Transverse colon (tissue), 4 donors: ENCODE results near the gene KCNQ2. TPM values are rescaled to one million over a fixed set of nuclear protein-coding genes. Genes with fewer than 3 reads are reported as not detected.

Source experiments
- DNase-seq: peaks from one replicate; pipeline ENCODE4 v3.0.0-alpha.2; 2019
- H3K27ac ChIP-seq, 4 donors: fragments of 200-600 bp; sonication (generic); 2 replicates each; pipeline ENCODE4 v1.5.1; 2016 to 2018; ENCODE audit warnings: inconsistent platforms in 4 of 4
- H3K27me3 ChIP-seq: fragments of 200-600 bp; sonication (generic); 2 replicates; pipeline ENCODE4 v1.5.1; 2017; ENCODE audit warnings: inconsistent platforms
- H3K36me3 ChIP-seq, 4 donors: fragments of 200-600 bp; sonication (generic); 2 replicates each; pipeline ENCODE4 v1.5.1; 2017 to 2019; ENCODE audit warnings: inconsistent platforms in 4 of 4
- H3K4me1 ChIP-seq, 4 donors: fragments of 200-600 bp; sonication (generic); 2 replicates each; pipeline ENCODE4 v1.5.1; 2017 to 2020; ENCODE audit warnings: inconsistent platforms in 4 of 4
- H3K4me3 ChIP-seq, 4 donors: fragments of 200-600 bp; sonication (generic); 1 replicate in 1 of 4; 2 replicates in 3 of 4; pipeline versions ENCODE4 v1.5.1 to v1.6.1; 2017 to 2019; ENCODE audit warnings: inconsistent platforms in 4 of 4
- H3K9me3 ChIP-seq, 2 donors: fragments of 200-600 bp; sonication (generic); 2 replicates each; pipeline ENCODE4 v1.5.1; 2017 to 2019; ENCODE audit warnings: inconsistent platforms in 2 of 2
- CTCF ChIP-seq, 5 experiments: fragments of 200-600 bp in 3 of 5; fragments of 450-650 bp in 2 of 5; sonication (generic) in 3 of 5; IDR thresholded peaks; 1 replicate in 2 of 5; 2 replicates in 3 of 5; pipeline ENCODE4 v1.5.1; 2016 to 2017; ENCODE audit warnings: antibody characterized with exemption in 5 of 5, inconsistent platforms in 3 of 5, mild to moderate bottlenecking in 2 of 5, moderate library complexity in 1 of 5
- EP300 ChIP-seq: sonication (generic); formaldehyde crosslinking; IDR thresholded peaks from one replicate; pipeline ENCODE4 v1.6.1; 2017; ENCODE audit warnings: antibody characterized with exemption, low read depth
- POLR2A ChIP-seq: fragments of 450-650 bp; IDR thresholded peaks from one replicate; pipeline ENCODE4 v1.6.1; 2016; ENCODE audit warnings: antibody characterized with exemption, mild to moderate bottlenecking, moderate library complexity
- POLR2AphosphoS5 ChIP-seq, 3 donors: sonication (generic); formaldehyde crosslinking; IDR thresholded peaks; one replicate each; pipeline ENCODE4 v1.6.1; 2016; ENCODE audit warnings: antibody characterized with exemption in 3 of 3
- WGBS, 2 donors: methylation state at CpG; one replicate each; pipeline ENCODE4 v1.1.5; 2018; ENCODE audit warnings: low coverage in 1 of 2; 5-methylcytosine and 5-hydroxymethylcytosine counted together
- in situ Hi-C, 4 donors: fragments of 200-750 bp; cut with MboI; loops; one replicate each; pipeline versions ENCODE4 v1.15.0 to v1.15.1; 2017; ENCODE audit warnings: low sequenced_read_pairs in 3 of 4, low pct_ligation_motif_present in 1 of 4, low pct_unique_long_range_greater_than_20kb in 1 of 4
- intact Hi-C: fragments of 100-400 bp; cut with DNase I; formaldehyde crosslinking; loops from one replicate; pipeline ENCODE4 v1.15.1; 2023; ENCODE audit warnings: low total_unique reads
- total RNA-seq, 4 donors: library from RNA; depleted of rRNA; stranded (reverse); fragments of >200 nt; gene quantifications; one replicate each; pipeline ENCODE4 v1.1.0, GENCODE V29; 2016

Gene KCNQ2
- total RNA-seq, 4 donors from 2014 or later, result 0.32 to 0.41 (median 0.37) TPM; not detected in 1

- peaks cover 18% of the 10 kb centered on the region for H3K27me3 ChIP-seq
These were observed 78.9 kb downstream of the KCNQ2 start for GRCh38 chr20:63393566-63393965.

GRCh38 chr20:63392465-63393365 is 79.7 kb downstream of the KCNQ2 start:
- Histone ChIP-seq H3K27me3 (peaks cover 18% of the 10 kb centered on the region), H3K4me1 (no peaks in the 10 kb centered on the region), H3K27ac (no peak overlapping the region), H3K9me3 (no peaks in the 10 kb centered on the region), H3K36me3 (no peaks in the 10 kb centered on the region), H3K4me3 (no peak overlapping the region)
- TF ChIP-seq POLR2AphosphoS5 (IDR thresholded peaks at IDR 0.05) (no peak), CTCF (IDR thresholded peaks at IDR 0.05) (no peak), EP300 (no peak), POLR2A (no peak)
- 67 to 87% methylated on average over 8 to 17 of the region's 17 CpGs for WGBS, 2 donors
- no peak for DNase-seq
- intact Hi-C loops (no loop called here), in situ Hi-C loops (no loop called here)

More at GRCh38 chr20:63393566-63393965, 78.9 kb downstream of the KCNQ2 start:
- Histone ChIP-seq H3K9me3 (no peaks in the 10 kb centered on the region), H3K36me3 (no peaks in the 10 kb centered on the region), H3K4me1 (no peaks in the 10 kb centered on the region), H3K4me3 (no peak overlapping the region), H3K27ac (no peak overlapping the region)
- no peak for TF ChIP-seq EP300
- no peak for TF ChIP-seq CTCF (IDR thresholded peaks at IDR 0.05)
- no peak for TF ChIP-seq POLR2A
- no peak for TF ChIP-seq POLR2AphosphoS5 (IDR thresholded peaks at IDR 0.05)
- no peak for DNase-seq
- 66% methylated on average over 11 of the region's 17 CpGs; no CpG with 5 or more reads in 1 of the 2 donors for WGBS, 2 donors
- in situ Hi-C loops, result no loop called here
- intact Hi-C loops, result no loop called here

GRCh38 chr20:63387917-63388316 is 84.5 kb downstream of the KCNQ2 start:
- DNase-seq, result no peak
- in situ Hi-C loops (no loop called here), intact Hi-C loops (no loop called here)
- Histone ChIP-seq H3K27ac (no peak overlapping the region), H3K4me1 (no peaks in the 10 kb centered on the region), H3K9me3 (peaks cover 12 to 15% of the 10 kb centered on the region in 2 donors), H3K4me3 (no peak overlapping the region), H3K36me3 (no peaks in the 10 kb centered on the region), H3K27me3 (peaks cover 5% of the 10 kb centered on the region)
- TF ChIP-seq POLR2AphosphoS5 (IDR thresholded peaks at IDR 0.05), result no peak
- no peak for TF ChIP-seq POLR2A
- no peak for TF ChIP-seq CTCF (IDR thresholded peaks at IDR 0.05)
- no peak for TF ChIP-seq EP300
- 81 to 100% methylated on average over 4 to 18 of the region's 18 CpGs for WGBS, 2 donors

GRCh38 chr20:63387393-63387792 is 85.1 kb downstream of the KCNQ2 start:
- intact Hi-C loops (no loop called here), in situ Hi-C loops (no loop called here)
- no peak for DNase-seq
- Histone ChIP-seq H3K4me1 (no peaks in the 10 kb centered on the region), H3K4me3 (no peak overlapping the region), H3K27me3 (peaks cover 10% of the 10 kb centered on the region), H3K9me3 (peaks cover 12 to 15% of the 10 kb centered on the region in 2 donors), H3K36me3 (no peaks in the 10 kb centered on the region), H3K27ac (no peak overlapping the region)
- 92 to 95% methylated on average over 12 to 13 of the region's 13 CpGs for WGBS, 2 donors
- TF ChIP-seq POLR2AphosphoS5 (IDR thresholded peaks at IDR 0.05), result no peak
- no peak for TF ChIP-seq EP300
- no peak for TF ChIP-seq POLR2A
- TF ChIP-seq CTCF (IDR thresholded peaks at IDR 0.05), result no peak
